GM23338 (cell line): ENCODE results near the gene CES4A. TPM values are rescaled to one million over a fixed set of nuclear protein-coding genes. Genes with fewer than 3 reads are reported as not detected.
A peak's percentile ranks its signal among the peaks of the same experiment; 100 is the strongest.

ENCODE experiments used
- ATAC-seq: fragments of 200-7000 bp; cut with Tn5 transposase; 3 replicates; pipeline ENCODE4 v1.9.1; 2020
- DNase-seq: peaks from one replicate; pipeline ENCODE4 v3.0.0-alpha.2; 2015; ENCODE audit warnings: low spot score
- H2AFZ ChIP-seq: fragments of 200-600 bp; sonication (generic); 2 replicates; pipeline ENCODE4 v1.8.0; 2016; ENCODE audit warnings: antibody characterized with exemption, mild to moderate bottlenecking, moderate library complexity
- H3F3A ChIP-seq: fragments of 200-600 bp; sonication (generic); replicated peaks from 2 replicates; pipeline ENCODE4 v1.8.0; 2017; ENCODE audit warnings: antibody characterized with exemption, mixed run types, low read depth
- H3K27ac ChIP-seq: fragments of 200-600 bp; sonication (generic); 2 replicates; pipeline ENCODE4 v1.6.1; 2016; ENCODE audit warnings: low read depth
- H3K27me3 ChIP-seq: fragments of 200-600 bp; sonication (generic); 2 replicates; pipeline ENCODE4 v1.8.0; 2016; ENCODE audit warnings: mild to moderate bottlenecking, mixed run types, moderate library complexity; ENCODE audit not compliant: insufficient read depth
- H3K36me3 ChIP-seq: fragments of 200-600 bp; sonication (generic); 2 replicates; pipeline ENCODE4 v1.8.0; 2016; ENCODE audit warnings: mild to moderate bottlenecking; ENCODE audit not compliant: insufficient read depth
- H3K4me1 ChIP-seq: fragments of 200-600 bp; sonication (generic); 2 replicates; pipeline ENCODE4 v1.8.0; 2016; ENCODE audit warnings: mild to moderate bottlenecking, moderate library complexity; ENCODE audit not compliant: insufficient read depth
- H3K4me2 ChIP-seq: fragments of 200-600 bp; sonication (generic); 2 replicates; pipeline ENCODE4 v1.7.1; 2017; ENCODE audit warnings: mixed run types
- H3K4me3 ChIP-seq: fragments of 200-600 bp; sonication (generic); 2 replicates; pipeline ENCODE4 v1.6.1; 2016; ENCODE audit warnings: mixed run types
- H3K79me2 ChIP-seq: fragments of 200-600 bp; sonication (generic); replicated peaks from 2 replicates; pipeline ENCODE4 v1.8.0; 2017; ENCODE audit warnings: mild to moderate bottlenecking; ENCODE audit not compliant: insufficient read depth
- H3K9me2 ChIP-seq: fragments of 200-600 bp; sonication (generic); 2 replicates; pipeline ENCODE4 v1.8.0; 2017; ENCODE audit not compliant: insufficient read depth
- H4K20me1 ChIP-seq: fragments of 200-600 bp; sonication (generic); replicated peaks from 2 replicates; pipeline ENCODE4 v1.8.0; 2017; ENCODE audit warnings: mild to moderate bottlenecking; ENCODE audit not compliant: insufficient read depth
- H3K27ac Mint-ChIP-seq: 2 replicates; pipeline ENCODE4 v1.8.0; 2020; ENCODE audit warnings: inconsistent platforms, mild to moderate bottlenecking, moderate library complexity, mixed read lengths
- H3K27me3 Mint-ChIP-seq: 3 replicates; pipeline ENCODE4 v1.8.0; 2022; ENCODE audit warnings: low read depth, mild to moderate bottlenecking, moderate library complexity, mixed read lengths, inconsistent platforms; ENCODE audit not compliant: insufficient read depth, poor library complexity
- H3K36me3 Mint-ChIP-seq: 3 replicates; pipeline ENCODE4 v1.8.0; 2021; ENCODE audit warnings: low read depth, mild to moderate bottlenecking, inconsistent platforms, moderate library complexity, mixed read lengths
- H3K4me1 Mint-ChIP-seq: 3 replicates; pipeline ENCODE4 v1.8.0; 2020; ENCODE audit warnings: mild to moderate bottlenecking, inconsistent platforms, mixed read lengths
- H3K4me3 Mint-ChIP-seq: 3 replicates; pipeline ENCODE4 v1.8.0; 2021; ENCODE audit warnings: moderate library complexity, mild to moderate bottlenecking, inconsistent platforms, mixed read lengths
- H3K9me3 Mint-ChIP-seq: 3 replicates; pipeline ENCODE4 v1.8.0; 2020; ENCODE audit warnings: moderate library complexity, mild to moderate bottlenecking, inconsistent platforms, mixed read lengths
- JUNB ChIP-seq: IDR thresholded peaks from one replicate; pipeline ENCODE4 v1.6.1; 2016; ENCODE audit warnings: antibody characterized with exemption; ENCODE audit not compliant: unreplicated experiment
- NANOG ChIP-seq: IDR thresholded peaks from 2 replicates; pipeline ENCODE4 v1.6.1; 2016; ENCODE audit warnings: antibody characterized with exemption, borderline replicate concordance
- ZNF331 ChIP-seq: fragments of 250-450 bp; sonication (Bioruptor Pico); IDR thresholded peaks from 2 replicates; pipeline ENCODE4 v1.5.0; 2020; ENCODE audit warnings: low read depth, mild to moderate bottlenecking, moderate library complexity
- polyA plus RNA-seq: library from polyadenylated mRNA; unstranded; fragments of >200 nt; fragmentation: Nextera tagmentation; extraction: Ambion mirVana; gene quantifications from 2 replicates; pipeline ENCODE4 v1.2.1, GENCODE V29; 2016
- total RNA-seq: library from RNA; depleted of rRNA; stranded (reverse); fragments of >200 nt; shearing (Covaris generic); gene quantifications from 2 replicates; pipeline ENCODE4 v1.2.3, GENCODE V29; 2014
- TF ChIP-seq, protein P1 (sequence below): fragments of 250-450 bp; sonication (Bioruptor Pico); IDR thresholded peaks from 2 replicates; pipeline ENCODE4 v1.5.0; 2020; ENCODE audit warnings: mild to moderate bottlenecking, moderate library complexity
- TF ChIP-seq, protein P2 (sequence below): IDR thresholded peaks from one replicate; pipeline ENCODE4 v1.6.1; 2018; ENCODE audit warnings: antibody characterized with exemption; ENCODE audit not compliant: unreplicated experiment
- TF ChIP-seq, protein P3 (sequence below): IDR thresholded peaks from 2 replicates; pipeline ENCODE4 v1.6.1; 2016; ENCODE audit warnings: antibody characterized with exemption

CES4A gene
- total and polyA plus RNA-seq, 2 experiments from 2014 or later: 0.10 to 0.42 TPM

DNA sequence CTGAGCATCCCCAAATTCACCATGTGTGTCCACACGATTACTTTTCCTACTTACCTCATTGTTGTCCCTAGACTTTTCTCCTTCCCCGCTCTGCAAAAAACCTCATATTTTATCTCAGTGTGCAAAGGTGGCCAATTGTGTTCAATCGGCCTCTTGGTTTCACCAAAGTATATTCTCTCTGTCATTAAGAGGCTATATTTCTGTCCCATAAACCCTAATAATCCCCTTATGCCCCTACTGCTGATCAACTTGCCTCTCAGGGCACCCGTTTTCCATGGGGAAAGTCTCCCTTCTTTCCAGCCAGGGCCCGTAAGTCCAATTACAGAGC lies 41.5 kb upstream of the CES4A start:
- peaks cover 9% of the 10 kb centered on the region; the same call in 2 of the 3 replicates for H3K9me3 Mint-ChIP-seq
- no peaks in the 10 kb centered on the region; the same call in 2 of the 3 replicates for H3K4me1 Mint-ChIP-seq
- Histone ChIP-seq H3K4me3 (no peak overlapping the region), H3K27me3 (peaks cover 45% of the 10 kb centered on the region), H3K4me2 (no peak overlapping the region), H3K36me3 (no peaks in the 10 kb centered on the region), H3K27ac (no peak overlapping the region), H3K9me2 (no peaks in the 10 kb centered on the region), H3K79me2 (no peaks in the 10 kb centered on the region), H2AFZ (no peak overlapping the region), H4K20me1 (no peaks in the 10 kb centered on the region), H3F3A (no peaks in the 10 kb centered on the region), H3K4me1 (peaks cover 3% of the 10 kb centered on the region; the same call in 1 of the 2 replicates)
- TF ChIP-seq ZNF331 (CRISPR knock-in tag) (no peak), NANOG (no peak), JUNB (no peak)
- TF ChIP-seq, protein P1, sequence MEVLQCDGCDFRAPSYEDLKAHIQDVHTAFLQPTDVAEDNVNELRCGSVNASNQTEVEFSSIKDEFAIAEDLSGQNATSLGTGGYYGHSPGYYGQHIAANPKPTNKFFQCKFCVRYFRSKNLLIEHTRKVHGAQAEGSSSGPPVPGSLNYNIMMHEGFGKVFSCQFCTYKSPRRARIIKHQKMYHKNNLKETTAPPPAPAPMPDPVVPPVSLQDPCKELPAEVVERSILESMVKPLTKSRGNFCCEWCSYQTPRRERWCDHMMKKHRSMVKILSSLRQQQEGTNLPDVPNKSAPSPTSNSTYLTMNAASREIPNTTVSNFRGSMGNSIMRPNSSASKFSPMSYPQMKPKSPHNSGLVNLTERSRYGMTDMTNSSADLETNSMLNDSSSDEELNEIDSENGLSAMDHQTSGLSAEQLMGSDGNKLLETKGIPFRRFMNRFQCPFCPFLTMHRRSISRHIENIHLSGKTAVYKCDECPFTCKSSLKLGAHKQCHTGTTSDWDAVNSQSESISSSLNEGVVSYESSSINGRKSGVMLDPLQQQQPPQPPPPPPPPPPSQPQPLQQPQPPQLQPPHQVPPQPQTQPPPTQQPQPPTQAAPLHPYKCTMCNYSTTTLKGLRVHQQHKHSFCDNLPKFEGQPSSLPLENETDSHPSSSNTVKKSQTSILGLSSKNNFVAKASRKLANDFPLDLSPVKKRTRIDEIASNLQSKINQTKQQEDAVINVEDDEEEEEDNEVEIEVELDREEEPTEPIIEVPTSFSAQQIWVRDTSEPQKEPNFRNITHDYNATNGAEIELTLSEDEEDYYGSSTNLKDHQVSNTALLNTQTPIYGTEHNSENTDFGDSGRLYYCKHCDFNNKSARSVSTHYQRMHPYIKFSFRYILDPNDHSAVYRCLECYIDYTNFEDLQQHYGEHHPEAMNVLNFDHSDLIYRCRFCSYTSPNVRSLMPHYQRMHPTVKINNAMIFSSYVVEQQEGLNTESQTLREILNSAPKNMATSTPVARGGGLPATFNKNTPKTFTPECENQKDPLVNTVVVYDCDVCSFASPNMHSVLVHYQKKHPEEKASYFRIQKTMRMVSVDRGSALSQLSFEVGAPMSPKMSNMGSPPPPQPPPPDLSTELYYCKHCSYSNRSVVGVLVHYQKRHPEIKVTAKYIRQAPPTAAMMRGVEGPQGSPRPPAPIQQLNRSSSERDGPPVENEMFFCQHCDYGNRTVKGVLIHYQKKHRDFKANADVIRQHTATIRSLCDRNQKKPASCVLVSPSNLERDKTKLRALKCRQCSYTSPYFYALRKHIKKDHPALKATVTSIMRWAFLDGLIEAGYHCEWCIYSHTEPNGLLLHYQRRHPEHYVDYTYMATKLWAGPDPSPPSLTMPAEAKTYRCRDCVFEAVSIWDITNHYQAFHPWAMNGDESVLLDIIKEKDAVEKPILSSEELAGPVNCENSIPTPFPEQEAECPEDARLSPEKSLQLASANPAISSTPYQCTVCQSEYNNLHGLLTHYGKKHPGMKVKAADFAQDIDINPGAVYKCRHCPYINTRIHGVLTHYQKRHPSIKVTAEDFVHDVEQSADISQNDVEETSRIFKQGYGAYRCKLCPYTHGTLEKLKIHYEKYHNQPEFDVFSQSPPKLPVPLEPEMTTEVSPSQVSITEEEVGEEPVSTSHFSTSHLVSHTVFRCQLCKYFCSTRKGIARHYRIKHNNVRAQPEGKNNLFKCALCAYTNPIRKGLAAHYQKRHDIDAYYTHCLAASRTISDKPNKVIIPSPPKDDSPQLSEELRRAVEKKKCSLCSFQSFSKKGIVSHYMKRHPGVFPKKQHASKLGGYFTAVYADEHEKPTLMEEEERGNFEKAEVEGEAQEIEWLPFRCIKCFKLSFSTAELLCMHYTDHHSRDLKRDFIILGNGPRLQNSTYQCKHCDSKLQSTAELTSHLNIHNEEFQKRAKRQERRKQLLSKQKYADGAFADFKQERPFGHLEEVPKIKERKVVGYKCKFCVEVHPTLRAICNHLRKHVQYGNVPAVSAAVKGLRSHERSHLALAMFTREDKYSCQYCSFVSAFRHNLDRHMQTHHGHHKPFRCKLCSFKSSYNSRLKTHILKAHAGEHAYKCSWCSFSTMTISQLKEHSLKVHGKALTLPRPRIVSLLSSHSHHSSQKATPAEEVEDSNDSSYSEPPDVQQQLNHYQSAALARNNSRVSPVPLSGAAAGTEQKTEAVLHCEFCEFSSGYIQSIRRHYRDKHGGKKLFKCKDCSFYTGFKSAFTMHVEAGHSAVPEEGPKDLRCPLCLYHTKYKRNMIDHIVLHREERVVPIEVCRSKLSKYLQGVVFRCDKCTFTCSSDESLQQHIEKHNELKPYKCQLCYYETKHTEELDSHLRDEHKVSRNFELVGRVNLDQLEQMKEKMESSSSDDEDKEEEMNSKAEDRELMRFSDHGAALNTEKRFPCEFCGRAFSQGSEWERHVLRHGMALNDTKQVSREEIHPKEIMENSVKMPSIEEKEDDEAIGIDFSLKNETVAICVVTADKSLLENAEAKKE: no peak
- TF ChIP-seq, protein P2, sequence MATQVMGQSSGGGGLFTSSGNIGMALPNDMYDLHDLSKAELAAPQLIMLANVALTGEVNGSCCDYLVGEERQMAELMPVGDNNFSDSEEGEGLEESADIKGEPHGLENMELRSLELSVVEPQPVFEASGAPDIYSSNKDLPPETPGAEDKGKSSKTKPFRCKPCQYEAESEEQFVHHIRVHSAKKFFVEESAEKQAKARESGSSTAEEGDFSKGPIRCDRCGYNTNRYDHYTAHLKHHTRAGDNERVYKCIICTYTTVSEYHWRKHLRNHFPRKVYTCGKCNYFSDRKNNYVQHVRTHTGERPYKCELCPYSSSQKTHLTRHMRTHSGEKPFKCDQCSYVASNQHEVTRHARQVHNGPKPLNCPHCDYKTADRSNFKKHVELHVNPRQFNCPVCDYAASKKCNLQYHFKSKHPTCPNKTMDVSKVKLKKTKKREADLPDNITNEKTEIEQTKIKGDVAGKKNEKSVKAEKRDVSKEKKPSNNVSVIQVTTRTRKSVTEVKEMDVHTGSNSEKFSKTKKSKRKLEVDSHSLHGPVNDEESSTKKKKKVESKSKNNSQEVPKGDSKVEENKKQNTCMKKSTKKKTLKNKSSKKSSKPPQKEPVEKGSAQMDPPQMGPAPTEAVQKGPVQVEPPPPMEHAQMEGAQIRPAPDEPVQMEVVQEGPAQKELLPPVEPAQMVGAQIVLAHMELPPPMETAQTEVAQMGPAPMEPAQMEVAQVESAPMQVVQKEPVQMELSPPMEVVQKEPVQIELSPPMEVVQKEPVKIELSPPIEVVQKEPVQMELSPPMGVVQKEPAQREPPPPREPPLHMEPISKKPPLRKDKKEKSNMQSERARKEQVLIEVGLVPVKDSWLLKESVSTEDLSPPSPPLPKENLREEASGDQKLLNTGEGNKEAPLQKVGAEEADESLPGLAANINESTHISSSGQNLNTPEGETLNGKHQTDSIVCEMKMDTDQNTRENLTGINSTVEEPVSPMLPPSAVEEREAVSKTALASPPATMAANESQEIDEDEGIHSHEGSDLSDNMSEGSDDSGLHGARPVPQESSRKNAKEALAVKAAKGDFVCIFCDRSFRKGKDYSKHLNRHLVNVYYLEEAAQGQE: no peak
- TF ChIP-seq, protein P3, sequence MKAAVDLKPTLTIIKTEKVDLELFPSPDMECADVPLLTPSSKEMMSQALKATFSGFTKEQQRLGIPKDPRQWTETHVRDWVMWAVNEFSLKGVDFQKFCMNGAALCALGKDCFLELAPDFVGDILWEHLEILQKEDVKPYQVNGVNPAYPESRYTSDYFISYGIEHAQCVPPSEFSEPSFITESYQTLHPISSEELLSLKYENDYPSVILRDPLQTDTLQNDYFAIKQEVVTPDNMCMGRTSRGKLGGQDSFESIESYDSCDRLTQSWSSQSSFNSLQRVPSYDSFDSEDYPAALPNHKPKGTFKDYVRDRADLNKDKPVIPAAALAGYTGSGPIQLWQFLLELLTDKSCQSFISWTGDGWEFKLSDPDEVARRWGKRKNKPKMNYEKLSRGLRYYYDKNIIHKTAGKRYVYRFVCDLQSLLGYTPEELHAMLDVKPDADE: no peak
- H3K27me3 Mint-ChIP-seq: peaks cover 36% of the 10 kb centered on the region
- ATAC-seq (no peak), DNase-seq (no peak)
- no peak overlapping the region for H3K27ac Mint-ChIP-seq
- H3K4me3 Mint-ChIP-seq: 0 out of 3 replicates have a peak overlapping the region, but pooled peaks have one; percentile 66
- H3K36me3 Mint-ChIP-seq: peaks cover 14% of the 10 kb centered on the region
